ENCODE results near the gene IZUMO4.
A peak's percentile ranks its signal among the peaks of the same experiment; 100 is the strongest.
"Not testable (repeated sequence)": the region's sequence is repeated elsewhere in the genome, so short reads cannot be mapped to it uniquely, and the experiment has no call there.

IZUMO4 gene

DNA sequence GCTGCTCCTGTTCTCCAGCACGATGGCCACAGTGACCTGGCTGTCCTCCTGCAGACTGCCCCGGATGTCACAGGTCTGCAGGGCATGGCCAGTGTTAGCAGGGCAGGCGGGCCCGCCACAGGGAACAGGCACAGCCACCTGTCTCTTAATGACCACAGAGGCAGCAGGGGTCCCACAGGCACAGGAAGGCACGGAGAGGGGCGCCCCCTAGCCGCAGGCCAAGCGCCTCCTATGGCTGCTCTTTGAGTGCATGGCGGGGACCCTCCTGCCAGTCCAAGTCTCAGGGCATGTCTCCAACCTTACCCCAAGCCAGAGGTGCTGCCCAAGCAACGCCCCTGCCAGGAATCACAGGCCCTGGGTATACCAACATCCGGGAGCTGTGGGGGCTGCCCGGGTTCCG, 14.1 kb downstream of the IZUMO4 start:
- DNase-seq: no peak

DNA sequence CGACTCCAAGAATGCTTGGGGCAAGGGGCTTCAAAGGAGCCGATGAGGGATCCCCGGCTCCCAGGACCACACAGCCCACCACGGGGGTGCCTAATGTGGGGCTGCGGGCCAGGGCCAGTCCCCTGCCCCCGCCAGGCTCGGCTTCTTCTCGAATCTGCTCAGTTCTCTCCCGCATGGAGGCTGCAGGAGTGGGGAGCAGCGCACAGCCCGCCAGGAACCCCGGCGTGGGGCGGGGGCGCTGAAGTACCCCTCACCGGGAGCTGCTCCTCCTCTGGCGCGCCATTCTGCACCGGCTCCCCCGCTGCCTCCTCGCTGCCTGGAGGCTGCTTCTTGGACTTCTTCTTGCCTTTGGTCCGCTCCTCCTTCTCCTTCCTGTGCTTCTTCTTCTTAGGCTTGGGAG, 14.7 kb downstream of the IZUMO4 start:
- DNase-seq: no peak

DNA sequence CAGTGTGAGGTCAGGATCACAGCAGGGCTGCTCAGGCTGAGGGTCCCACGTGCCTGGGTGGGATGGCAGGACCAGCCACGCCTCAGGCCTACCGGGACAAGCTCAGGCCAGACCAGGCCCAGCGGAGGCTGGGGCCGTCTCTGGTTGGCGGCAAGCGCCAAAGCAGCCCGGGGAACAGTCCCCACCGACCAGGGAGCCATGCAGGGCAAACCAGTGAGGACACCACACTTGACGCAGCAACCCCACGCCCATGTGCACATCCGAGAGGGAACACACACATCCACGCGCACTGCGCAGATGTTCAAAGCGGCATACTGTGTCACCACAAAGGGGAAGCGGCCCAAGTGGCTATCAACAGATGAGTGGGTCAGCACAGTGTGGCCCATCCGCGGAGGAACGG, 15.2 kb downstream of the IZUMO4 start:
- no peak for DNase-seq

DNA sequence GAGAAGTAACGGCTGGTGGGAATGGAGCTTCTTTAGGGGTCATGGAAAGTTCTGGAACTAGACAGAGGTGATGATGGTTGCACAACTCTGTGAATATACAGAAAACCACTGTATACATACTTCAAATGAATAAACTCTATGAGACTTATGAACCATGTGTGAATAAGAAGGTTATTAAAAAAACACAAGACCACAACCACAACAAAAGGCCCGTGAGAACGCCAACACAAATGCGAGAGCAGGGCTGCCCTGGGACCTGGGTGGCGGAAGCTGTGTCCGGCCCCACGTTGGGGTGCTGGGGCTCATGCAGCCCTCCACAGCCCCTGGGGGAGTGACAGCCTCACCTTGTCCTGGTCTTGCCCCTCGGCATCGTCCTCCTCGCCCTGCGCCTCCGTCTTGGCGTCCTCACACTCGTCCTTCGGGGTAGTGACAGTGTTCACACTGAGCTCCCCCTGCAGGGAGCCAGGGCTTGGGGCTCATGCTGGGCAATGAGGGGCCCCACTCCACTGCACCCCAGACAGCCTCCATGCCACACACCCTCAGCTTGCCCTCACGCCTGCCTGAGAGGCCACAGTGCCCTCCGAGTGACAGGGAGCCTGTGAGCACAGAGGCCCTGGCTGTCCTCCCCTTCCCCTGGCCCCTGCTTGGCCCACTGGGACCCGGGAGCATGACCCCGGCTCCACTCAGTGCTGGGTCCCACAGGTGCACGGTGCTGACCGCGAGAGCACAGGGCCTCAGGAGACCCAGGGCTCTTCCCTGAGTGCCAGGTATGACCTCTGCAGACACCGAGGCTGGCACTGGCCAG, 16.0 kb downstream of the IZUMO4 start:
- peak in 1 of 2 donors; percentile 35 for DNase-seq

DNA sequence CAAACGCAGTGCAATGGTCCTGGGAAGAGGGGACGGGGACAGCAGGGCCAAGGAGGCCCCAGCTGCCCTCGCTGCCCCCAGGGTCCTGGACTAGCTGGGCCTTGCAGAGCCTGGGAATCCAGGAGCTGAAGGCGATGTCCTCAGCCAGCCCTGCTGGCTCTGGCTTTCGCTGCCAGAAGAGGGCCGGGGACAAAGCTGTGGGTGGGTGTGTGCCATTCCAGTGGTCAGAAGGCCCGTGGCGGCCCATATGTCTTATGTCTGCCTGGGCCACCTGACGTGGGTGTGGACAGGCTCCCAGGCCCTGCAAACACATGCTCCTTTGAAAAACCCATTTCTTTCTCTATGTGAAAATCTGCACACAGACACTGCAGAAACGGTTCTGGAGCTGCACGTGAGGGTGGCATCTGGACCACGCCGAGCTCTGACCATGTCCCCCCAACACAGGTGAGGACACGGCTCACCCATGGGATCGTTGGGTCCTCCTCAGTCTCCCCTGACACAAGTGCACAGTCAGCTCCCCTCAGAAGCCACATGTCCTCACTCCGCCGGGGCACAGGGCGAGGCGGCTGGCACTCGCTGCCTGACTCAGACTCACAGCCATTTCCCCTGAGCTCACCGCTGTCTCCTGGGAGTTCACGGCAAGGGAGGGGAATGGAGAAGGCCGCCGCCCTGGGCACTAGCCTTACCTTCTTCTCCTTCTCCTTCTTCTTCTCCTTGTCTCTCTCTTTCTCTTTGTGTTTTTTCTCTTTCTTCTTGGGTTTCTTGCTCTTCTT, 16.9 kb downstream of the IZUMO4 start:
- no peak for DNase-seq

DNA sequence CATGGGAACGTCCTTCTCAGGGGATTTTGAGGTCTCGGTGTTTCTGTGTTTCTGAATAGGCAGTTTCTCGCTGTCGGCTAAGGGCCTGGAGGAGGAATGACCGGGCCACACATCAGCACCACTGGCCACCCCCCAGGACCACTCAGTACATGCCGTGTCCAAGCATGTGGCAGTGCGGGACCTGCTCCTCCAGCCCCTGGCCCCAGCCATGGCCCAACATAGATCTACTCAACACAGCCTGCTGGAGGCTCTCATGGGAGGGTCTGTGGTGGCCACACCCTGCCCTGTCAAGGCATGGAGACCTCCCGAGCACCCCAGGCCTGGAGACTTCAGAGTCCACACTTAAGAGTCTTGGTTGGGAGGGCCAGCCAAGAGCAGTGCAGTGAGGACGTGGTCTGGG, 17.5 kb downstream of the IZUMO4 start:
- DNase-seq: no peak

DNA sequence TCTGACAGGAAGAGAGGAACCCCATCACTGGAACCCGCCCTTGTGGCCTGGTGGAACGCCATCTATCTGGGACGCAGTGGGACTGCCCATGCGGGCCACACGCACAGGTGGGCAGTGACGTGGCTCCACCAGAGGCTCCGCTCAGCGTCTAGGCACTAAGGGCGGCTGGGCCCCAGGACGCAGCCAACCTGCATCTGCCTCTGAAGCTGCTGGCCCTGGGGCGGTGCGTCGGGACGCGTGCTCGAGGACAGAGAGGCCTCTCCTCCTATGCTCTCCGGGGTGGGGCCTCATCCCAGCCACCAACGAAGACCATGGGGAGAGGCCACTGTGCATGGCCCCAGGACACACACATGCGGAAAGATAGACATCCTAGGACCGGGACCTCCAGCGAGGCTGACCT, 18.1 kb downstream of the IZUMO4 start:
- DNase-seq: no peak

DNA sequence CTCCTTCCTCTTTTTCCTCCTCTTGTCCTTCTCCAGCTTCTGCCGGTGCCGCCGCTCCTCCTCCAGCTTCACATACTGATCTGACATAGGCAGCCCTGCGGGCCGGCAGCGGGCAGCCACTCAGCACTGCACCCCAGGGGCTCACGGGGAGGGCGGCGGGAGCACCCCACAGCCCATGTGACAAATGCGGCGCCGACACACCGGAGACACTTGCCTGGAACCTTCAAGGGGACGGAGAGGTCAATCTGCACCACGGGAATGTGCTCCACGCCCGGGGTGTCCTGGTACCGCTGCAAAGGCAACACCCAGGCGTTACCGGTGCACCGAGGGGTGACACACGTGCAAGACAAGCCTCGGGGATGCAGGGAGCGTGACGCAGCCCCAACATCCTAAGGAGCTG, 18.6 kb downstream of the IZUMO4 start:
- DNase-seq: no peak

DNA sequence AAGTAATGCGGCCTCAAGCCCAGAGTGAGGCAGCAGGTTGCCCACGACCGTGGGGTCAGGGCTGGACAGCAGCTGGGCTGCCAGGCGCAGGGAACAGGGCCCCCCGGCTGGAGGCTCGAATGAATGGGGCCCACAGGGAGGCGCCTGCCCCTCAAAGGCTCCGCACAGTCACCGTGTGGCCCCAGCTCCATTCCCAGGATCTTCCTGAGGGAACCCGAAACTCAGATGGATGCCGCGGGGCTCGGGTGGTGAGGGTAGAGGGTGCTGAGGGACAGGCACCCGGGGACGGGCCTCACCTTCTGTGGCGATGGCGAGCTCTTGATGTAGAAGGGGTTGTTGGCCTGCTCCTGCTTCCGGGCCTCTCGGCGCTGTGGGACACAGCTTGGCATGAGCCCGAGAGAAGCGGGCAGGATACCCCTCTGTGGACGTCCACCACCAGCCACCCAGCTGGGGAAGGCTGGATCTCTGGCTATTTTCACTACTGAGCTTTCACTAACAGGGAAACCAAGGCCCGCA, 19.3 kb downstream of the IZUMO4 start:
- DNase-seq: no peak

DNA sequence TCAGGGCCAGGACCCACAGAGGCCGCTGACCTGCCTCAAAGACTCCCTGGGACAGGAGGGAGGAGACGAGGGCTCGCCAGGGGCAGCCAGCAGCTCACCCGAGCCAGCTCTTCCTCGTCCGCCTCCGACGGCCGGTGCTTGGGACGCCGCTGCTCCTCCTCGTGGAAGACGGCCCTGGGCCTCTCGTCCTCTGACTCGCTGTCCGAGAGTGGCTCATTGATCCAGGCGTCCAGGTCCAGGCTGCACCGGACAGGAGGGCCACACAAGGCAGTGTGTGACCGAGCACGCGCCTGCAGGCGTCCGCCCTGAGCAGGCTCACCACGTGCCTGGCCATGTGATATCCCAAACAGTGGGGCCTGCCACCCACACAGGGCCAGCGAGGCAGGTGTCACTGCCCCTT, 19.8 kb downstream of the IZUMO4 start:
- DNase-seq: no peak

DNA sequence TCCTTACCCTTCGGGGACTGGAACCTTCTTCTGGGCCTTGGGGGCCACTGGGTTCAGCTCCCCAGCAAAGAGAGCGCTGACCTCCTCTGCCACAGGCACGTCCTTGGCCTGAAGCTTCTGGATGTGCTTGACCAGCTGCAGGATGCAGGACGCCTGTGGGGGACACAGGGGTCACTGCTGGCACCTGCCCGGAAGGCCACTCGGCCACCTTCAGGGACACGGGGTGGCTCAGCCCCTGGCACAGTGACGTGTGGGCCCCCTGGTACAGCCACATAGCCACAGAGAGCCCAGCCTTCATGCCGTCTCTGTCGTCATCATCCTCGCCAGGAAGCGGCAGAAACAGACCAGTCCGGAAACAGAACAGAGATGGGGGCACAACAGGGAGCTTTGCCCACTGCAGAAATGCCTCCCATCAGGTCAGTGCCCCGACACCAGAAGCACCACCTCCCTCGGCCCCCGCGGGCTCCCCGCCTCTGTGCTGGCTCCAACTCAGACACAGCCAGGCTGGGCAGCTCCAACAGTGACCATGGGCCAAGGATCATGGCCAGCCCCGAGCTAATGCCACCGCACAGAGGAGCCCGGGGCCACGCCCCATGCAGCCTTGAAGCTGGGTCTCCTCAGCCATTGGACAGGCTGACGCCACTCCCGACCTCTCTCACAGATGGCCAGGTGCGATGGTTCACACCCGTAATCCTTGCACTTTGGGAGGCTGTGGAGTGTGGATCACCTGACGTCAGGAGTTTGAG, 20.7 kb downstream of the IZUMO4 start:
- no peak for DNase-seq

DNA sequence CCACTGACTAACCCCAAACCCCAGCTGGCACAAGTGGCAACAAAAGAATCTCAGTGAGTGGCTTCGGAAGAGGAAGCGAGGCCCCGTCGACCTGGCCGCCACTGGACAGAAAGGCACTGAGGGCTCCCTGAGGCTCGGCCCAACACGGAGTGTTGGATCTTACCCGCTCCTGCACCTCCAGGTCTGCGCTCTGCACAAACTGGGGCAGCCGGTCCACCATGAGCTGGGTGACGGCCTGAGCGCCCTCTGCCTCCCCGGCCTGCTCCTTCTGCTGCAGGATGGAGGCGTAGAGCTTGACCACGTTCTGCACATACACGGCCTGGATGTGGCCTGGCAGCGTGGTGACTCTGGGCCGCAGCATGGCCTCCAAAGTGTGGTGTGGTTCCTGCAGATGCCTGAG, 21.7 kb downstream of the IZUMO4 start:
- no peak for DNase-seq

DNA sequence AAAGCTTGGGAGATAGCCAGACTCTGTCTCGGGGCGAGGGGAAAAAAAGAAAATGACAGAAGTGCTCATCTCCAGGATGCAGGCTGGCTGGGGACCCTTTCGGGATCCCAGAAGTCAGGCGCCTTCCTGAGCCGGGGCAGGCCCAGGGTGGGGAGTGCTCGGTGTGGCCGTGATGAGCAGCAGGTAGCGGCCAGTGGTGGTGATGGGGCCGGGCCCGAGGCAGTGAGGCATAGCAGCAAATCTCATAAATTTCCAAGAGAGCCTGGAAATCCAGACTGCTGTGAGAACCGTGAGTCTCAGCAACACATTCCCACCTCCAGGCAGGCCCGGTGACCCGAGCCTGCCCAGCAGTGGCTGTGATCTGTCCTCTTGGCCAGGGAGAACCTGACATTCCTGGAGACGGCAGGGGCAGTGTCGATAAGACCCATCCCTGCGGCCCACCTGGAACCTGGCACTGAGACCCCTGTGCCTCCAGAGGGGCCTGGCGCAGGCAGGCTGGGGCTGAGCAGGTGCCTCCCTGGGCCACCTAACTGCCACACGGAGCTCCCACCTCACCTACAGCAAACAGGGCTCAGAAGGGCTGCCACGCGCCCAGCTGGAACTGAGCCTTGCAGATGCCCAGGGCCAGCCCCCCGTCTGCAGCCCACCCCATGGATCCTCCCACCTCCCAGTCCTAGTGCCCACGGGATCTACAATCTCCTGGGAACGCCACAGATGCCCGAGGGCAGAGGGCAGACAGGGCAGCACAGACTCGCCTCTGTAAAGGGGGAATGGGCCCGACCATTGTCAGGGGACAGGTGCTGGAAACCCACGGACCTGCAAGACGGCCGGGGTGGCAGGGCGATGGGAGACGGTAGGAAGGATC, 23.4 kb downstream of the IZUMO4 start:
- DNase-seq: no peak

DNA sequence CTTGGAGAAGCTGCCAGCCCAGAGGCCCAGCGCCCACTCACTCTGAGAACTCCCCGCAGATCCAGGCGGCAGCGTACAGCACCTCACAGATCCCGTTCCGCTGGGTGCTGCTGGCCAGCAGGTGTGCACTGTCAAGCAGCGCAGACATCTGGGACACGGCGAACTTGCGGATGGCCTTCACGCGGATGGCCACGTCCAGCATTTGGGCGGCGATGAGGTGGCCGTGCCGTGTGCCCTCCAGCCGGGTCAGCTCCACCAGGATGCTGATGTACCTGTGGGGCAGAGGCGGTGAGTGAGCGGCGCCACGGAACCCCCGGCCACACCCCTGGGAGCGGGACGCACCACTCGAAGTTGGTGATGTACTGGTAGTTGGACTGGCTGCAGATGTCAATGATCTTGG, 24.1 kb downstream of the IZUMO4 start:
- no peak for DNase-seq

DNA sequence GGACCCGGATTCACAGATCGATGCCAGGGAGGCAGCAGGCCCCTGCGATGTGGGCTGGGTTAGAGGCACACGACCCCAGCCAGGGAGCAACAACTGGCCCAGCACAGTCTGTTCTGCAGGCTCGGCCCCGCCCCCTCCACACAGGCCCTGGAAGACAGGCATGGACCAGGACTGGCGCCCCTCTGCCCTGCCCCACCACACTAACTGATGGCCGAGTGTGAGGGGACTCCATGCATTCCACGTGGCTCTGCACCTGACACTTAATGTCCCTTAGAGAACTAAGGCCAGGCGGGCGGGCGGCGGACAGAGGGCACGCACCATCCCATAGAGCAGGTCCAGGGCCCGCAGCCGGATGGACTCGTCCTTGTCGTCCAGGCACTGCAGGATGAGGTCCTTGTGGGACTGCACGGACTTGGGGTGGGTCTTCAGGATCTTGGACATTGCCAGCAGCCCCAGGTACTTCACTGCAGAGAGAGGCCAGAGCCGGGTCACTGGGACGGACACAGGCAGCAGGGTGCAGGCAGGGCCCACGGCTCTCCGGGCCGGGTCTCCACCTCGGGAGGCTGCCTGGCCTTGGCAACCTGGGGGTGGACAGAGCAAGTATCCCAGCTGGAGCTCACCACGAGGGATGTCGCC, 24.8 kb downstream of the IZUMO4 start:
- no peak for DNase-seq

DNA sequence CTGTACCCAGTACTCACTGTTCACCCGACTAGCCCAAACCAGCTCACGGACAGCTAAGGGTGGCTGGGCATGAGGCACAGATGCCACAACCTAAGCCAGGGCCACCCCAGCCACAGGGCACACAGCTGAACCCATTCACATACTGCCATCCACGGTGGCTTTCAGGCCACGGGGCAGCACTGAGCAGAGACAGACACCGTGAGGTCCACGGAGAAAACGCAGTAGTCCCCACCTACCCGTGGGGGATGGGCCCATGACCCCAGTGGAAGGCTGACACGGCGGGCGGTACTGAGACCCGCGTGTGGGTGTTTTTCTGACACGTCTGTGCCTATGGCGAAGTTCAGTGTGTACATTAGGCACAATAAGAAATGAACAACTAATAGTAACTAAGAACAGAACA, 25.5 kb downstream of the IZUMO4 start:
- no peak for DNase-seq

DNA sequence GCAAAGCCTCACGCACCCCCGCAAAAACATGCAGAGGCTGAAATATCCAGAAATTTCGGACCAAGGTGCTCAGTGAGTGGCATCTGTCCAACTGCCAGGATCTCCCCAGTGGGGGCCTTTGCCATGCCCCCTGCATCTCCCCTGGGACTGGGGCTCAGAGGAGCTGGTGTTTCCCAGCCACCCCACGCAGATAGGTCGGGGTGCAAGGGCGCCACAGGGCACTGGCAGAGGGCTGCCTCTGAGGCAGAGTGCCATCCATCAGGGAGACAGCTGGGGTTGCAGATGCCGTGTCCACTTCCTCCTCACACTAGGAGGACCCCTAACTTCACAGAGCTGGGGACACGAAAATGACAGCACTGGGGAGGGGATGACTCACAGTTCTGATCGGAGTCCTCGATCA, 26.3 kb downstream of the IZUMO4 start:
- no peak for DNase-seq

DNA sequence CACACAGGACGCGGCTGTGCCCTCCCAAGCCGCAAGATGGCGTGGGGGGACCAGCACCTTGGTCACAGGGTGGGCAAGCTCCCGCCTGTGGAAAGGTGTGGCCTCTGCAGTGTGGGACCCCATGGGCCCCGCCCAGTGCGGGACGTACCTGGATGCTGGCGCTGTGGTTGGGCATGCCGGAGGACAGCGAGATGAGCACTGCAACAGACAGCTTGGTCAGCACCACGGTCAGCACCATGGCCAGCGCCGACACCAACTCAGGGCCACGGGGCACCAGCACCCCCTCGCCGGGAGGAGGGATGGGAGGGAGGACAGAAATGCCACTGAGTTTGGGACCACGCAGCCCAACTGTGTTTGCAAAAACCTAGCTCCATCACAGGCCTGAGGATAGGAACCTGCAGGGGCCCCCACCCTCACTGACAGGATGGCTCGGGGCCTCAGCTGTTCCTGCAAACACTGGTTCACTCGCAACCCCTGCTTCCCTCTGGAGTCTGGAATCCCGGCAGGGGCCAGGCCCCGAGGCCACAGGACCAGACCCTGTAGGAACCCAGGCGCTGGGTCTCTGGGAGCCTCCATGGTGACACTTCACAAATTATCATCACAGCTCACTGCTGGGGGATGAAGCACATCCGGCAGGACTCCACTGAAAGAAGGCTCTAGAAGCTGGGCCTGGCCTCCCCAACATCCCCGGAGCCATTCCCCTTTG, 27.1 kb downstream of the IZUMO4 start:
- no peak for DNase-seq

DNA sequence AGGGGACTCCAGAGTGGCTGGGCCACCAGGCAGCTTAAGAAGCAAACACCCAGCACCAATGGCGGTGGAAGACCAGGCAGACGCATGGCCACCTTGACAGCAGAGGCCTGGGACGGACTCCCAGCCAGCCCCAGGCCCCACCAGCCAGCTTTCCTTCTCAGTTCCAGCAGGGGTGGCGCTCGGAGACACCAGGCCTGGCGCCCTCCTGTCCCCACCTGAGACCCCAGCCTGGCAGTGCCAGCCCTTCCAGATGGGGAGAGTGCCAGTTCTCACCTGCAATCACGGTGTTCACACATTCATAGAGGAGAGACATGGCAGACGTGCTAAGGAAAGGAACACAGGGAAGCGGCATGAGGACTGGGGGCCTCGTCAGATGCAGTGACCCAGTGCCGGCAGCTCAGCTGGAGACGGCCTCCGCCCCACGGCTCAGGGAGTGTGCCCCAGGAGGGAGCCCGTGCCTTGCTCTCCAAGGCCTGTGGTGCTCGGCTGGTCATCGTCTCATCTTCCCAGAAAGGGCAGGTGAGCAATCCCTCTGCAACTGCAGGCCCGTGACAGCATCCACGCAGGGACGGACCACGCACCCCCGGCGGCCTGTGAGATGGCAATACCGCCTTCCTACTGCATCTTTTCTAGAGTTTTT, 30.3 kb downstream of the IZUMO4 start:
- DNase-seq: no peak

DNA sequence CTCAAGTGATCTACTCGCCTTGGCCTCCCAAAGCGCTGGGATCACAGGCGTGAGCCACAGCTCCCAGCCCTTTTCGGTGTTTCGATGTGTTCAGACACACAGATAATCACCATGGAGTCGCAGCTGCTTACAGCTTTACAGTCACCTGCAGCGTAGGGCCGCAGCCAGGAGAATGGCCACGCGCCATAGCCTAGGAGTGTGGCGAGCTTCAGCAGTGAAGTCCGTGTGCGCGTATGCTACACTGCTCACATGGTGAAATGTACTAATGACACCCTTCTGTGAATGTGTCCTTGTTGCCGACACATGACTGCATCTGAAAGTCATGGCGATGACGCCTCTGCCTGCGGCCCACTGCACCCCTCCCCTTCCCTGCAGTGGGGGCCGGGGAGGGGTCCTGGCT, 31.0 kb downstream of the IZUMO4 start:
- DNase-seq: no peak

DNA sequence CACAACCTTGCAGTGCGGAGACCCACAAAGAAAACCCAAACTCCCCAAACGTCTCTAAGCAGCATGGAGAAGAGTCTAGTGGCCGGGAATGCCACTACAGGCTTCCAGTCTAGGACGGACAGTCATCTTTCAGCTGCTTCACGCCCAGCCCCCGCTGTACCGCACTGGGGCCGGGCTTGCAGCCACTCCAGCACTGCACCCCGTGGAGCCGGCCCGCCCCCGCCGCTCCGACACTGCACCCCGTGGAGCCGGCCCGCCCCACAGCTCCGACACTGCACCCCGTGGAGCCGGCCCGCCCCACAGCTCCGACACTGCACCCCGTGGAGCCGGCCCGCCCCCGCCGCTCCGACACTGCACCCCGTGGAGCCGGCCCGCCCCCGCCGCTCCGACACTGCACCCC, 31.5 kb downstream of the IZUMO4 start:
- not testable (repeated sequence) for DNase-seq
